SK-N-SH treated with all-trans-retinoic acid at 6 μM for 48 hours (cell line): ENCODE results near the gene PLEKHG5.

Experiments
- ATAC-seq: fragments of 200-7000 bp; cut with Tn5 transposase; 3 replicates; pipeline ENCODE4 v1.9.1; 2020; ENCODE audit warnings: mild to moderate bottlenecking, moderate library complexity
- ARNTL ChIP-seq: fragments of 450-650 bp; formaldehyde crosslinking; IDR thresholded peaks from 2 replicates; pipeline ENCODE4 v1.5.0; 2020; ENCODE audit warnings: low read depth, mild to moderate bottlenecking, moderate library complexity, borderline replicate concordance
- BACH2 ChIP-seq: fragments of 250-450 bp; sonication (Bioruptor Pico); IDR thresholded peaks from 2 replicates; pipeline ENCODE4 v1.9.0; 2021; ENCODE audit warnings: mild to moderate bottlenecking, borderline replicate concordance
- CREB5 ChIP-seq: fragments of 250-450 bp; sonication (Bioruptor Pico); IDR thresholded peaks from 2 replicates; pipeline ENCODE4 v1.5.1; 2020; ENCODE audit warnings: low read depth, mild to moderate bottlenecking, moderate library complexity
- CSDC2 ChIP-seq: fragments of 250-450 bp; sonication (Bioruptor Pico); IDR thresholded peaks from 2 replicates; pipeline ENCODE4 v1.5.0; 2020; ENCODE audit warnings: mild to moderate bottlenecking, moderate library complexity
- CSRNP3 ChIP-seq: fragments of 250-450 bp; sonication (Bioruptor Pico); IDR thresholded peaks from 2 replicates; pipeline ENCODE4 v1.5.1; 2021; ENCODE audit warnings: mild to moderate bottlenecking, moderate library complexity
- ESRRG ChIP-seq: fragments of 250-450 bp; sonication (Bioruptor Pico); IDR thresholded peaks from 2 replicates; pipeline ENCODE4 v1.6.1; 2021; ENCODE audit warnings: mild to moderate bottlenecking
- GLIS3 ChIP-seq: fragments of 250-450 bp; sonication (Bioruptor Pico); IDR thresholded peaks from 2 replicates; pipeline ENCODE4 v1.5.0; 2020; ENCODE audit warnings: mild to moderate bottlenecking, moderate library complexity
- ISL1 ChIP-seq: fragments of 250-450 bp; sonication (Bioruptor Pico); IDR thresholded peaks from 2 replicates; pipeline ENCODE4 v2.1.2; 2022; ENCODE audit warnings: mild to moderate bottlenecking, moderate library complexity
- OSR1 ChIP-seq: fragments of 250-450 bp; sonication (Bioruptor Pico); IDR thresholded peaks from 2 replicates; pipeline ENCODE4 v1.8.0; 2022; ENCODE audit warnings: moderate library complexity, mild to moderate bottlenecking, inconsistent platforms
- PATZ1 ChIP-seq: fragments of 250-450 bp; sonication (Bioruptor Pico); IDR thresholded peaks from 2 replicates; pipeline ENCODE4 v1.8.0; 2020; ENCODE audit warnings: mild to moderate bottlenecking, moderate library complexity, borderline replicate concordance
- POU6F1 ChIP-seq: fragments of 250-450 bp; sonication (Bioruptor Pico); IDR thresholded peaks from 2 replicates; pipeline ENCODE4 v1.8.0; 2021; ENCODE audit warnings: low read depth, mild to moderate bottlenecking, moderate library complexity, borderline replicate concordance
- PPARA ChIP-seq: fragments of 250-450 bp; sonication (Bioruptor Pico); IDR thresholded peaks from 2 replicates; pipeline ENCODE4 v1.5.0; 2020; ENCODE audit warnings: mild to moderate bottlenecking, borderline replicate concordance
- RARB ChIP-seq: fragments of 250-450 bp; sonication (Bioruptor Pico); IDR thresholded peaks from 2 replicates; pipeline ENCODE4 v1.8.0; 2021; ENCODE audit warnings: mild to moderate bottlenecking, moderate library complexity
- SNAI2 ChIP-seq: fragments of 250-450 bp; sonication (Bioruptor Pico); IDR thresholded peaks from 2 replicates; pipeline ENCODE4 v1.5.0; 2020; ENCODE audit warnings: mild to moderate bottlenecking, moderate library complexity
- TCF4 ChIP-seq: fragments of 250-450 bp; sonication (Bioruptor Pico); IDR thresholded peaks from 2 replicates; pipeline ENCODE4 v1.8.0; 2021; ENCODE audit warnings: mild to moderate bottlenecking, moderate library complexity, borderline replicate concordance
- TOX ChIP-seq: fragments of 250-450 bp; sonication (Bioruptor Pico); IDR thresholded peaks from 2 replicates; pipeline ENCODE4 v1.8.0; 2021; ENCODE audit warnings: mild to moderate bottlenecking, moderate library complexity, borderline replicate concordance
- ZC3H10 ChIP-seq: fragments of 250-450 bp; sonication (Bioruptor Pico); IDR thresholded peaks from 2 replicates; pipeline ENCODE4 v1.5.1; 2021; ENCODE audit warnings: mild to moderate bottlenecking, moderate library complexity
- ZFP3 ChIP-seq: fragments of 250-450 bp; sonication (Bioruptor Pico); IDR thresholded peaks from 2 replicates; pipeline ENCODE4 v1.5.0; 2020; ENCODE audit warnings: mild to moderate bottlenecking, moderate library complexity
- ZFP30 ChIP-seq: fragments of 450-650 bp; formaldehyde crosslinking; IDR thresholded peaks from 2 replicates; pipeline ENCODE4 v1.5.0; 2022; ENCODE audit warnings: mild to moderate bottlenecking, moderate library complexity
- ZNF70 ChIP-seq: fragments of 450-650 bp; formaldehyde crosslinking; IDR thresholded peaks from 2 replicates; pipeline ENCODE4 v1.5.0; 2020; ENCODE audit warnings: mild to moderate bottlenecking, moderate library complexity
- ZNF8 ChIP-seq: fragments of 450-650 bp; formaldehyde crosslinking; IDR thresholded peaks from 2 replicates; pipeline ENCODE4 v1.5.0; 2020; ENCODE audit warnings: mild to moderate bottlenecking, moderate library complexity

Gene PLEKHG5

GRCh38 chr1:6467744-6468688, 23.5 kb downstream of the PLEKHG5 start:
- ATAC-seq: no peak
- TF ChIP-seq TCF4 (CRISPR knock-in tag): no peak
- no peak for TF ChIP-seq SNAI2 (CRISPR knock-in tag)
- TF ChIP-seq GLIS3 (CRISPR knock-in tag): no peak
- no peak for TF ChIP-seq ZNF70 (CRISPR knock-in tag)
- no peak for TF ChIP-seq ARNTL
- no peak for TF ChIP-seq ZNF8 (CRISPR knock-in tag)
- TF ChIP-seq TOX (CRISPR knock-in tag): no peak
- TF ChIP-seq ESRRG (CRISPR knock-in tag): no peak
- no peak for TF ChIP-seq POU6F1
- TF ChIP-seq RARB (CRISPR knock-in tag): no peak
- no peak for TF ChIP-seq ISL1 (CRISPR knock-in tag)
- TF ChIP-seq PPARA: no peak
- no peak for TF ChIP-seq ZFP30
- no peak for TF ChIP-seq BACH2 (CRISPR knock-in tag)
- no peak for TF ChIP-seq ZFP3 (CRISPR knock-in tag)

- ATAC-seq: no peak
- TF ChIP-seq TCF4 (CRISPR knock-in tag) (no peak), PATZ1 (CRISPR knock-in tag) (no peak), ZFP30 (no peak), ESRRG (CRISPR knock-in tag) (no peak), ZNF8 (CRISPR knock-in tag) (no peak), PPARA (no peak), GLIS3 (CRISPR knock-in tag) (no peak), CSDC2 (no peak), SNAI2 (CRISPR knock-in tag) (no peak), CSRNP3 (CRISPR knock-in tag) (no peak), BACH2 (CRISPR knock-in tag) (no peak)
- TF ChIP-seq, all 23 proteins: peak for 0
Observed at GRCh38 chr1:6467224-6467623, 24.2 kb downstream of the PLEKHG5 start.

GRCh38 chr1:6466751-6467150, 24.7 kb downstream of the PLEKHG5 start:
- no peak for ATAC-seq
- TF ChIP-seq OSR1 (CRISPR knock-in tag) (no peak), SNAI2 (CRISPR knock-in tag) (no peak), ISL1 (CRISPR knock-in tag) (no peak), CSRNP3 (CRISPR knock-in tag) (no peak), RARB (CRISPR knock-in tag) (no peak), ZNF8 (CRISPR knock-in tag) (no peak), TCF4 (CRISPR knock-in tag) (no peak)

GRCh38 chr1:6466023-6466422, 25.4 kb downstream of the PLEKHG5 start, which contains the start of gene TNFRSF25:
TNFRSF25 (minus strand) TSS chr1:6466173; CDS start chr1:6466107, 66 bp downstream.
- ATAC-seq: no peak
- no peak for TF ChIP-seq TCF4 (CRISPR knock-in tag)
- TF ChIP-seq ESRRG (CRISPR knock-in tag): no peak
- no peak for TF ChIP-seq ZC3H10
- TF ChIP-seq CSDC2: no peak
- TF ChIP-seq CSRNP3 (CRISPR knock-in tag): no peak
- TF ChIP-seq ISL1 (CRISPR knock-in tag): no peak
- no peak for TF ChIP-seq ARNTL
- TF ChIP-seq RARB (CRISPR knock-in tag): no peak
- no peak for TF ChIP-seq BACH2 (CRISPR knock-in tag)
- no peak for TF ChIP-seq CREB5 (CRISPR knock-in tag)
- no peak for TF ChIP-seq POU6F1
- no peak for TF ChIP-seq SNAI2 (CRISPR knock-in tag)
- no peak for TF ChIP-seq ZFP30
- no peak for TF ChIP-seq ZNF70 (CRISPR knock-in tag)
